HG03066 (cell line): ENCODE data around the gene MACROD2.
"Not testable (repeated sequence)": the region's sequence is repeated elsewhere in the genome, so short reads cannot be mapped to it uniquely, and the experiment has no call there.

Experiments used
- ATAC-seq: cut with Tn5 transposase; IDR thresholded peaks from one replicate; pipeline ENCODE4 v1.9.1; 2021; ENCODE audit warnings: low read depth; ENCODE audit not compliant: unreplicated experiment

Gene MACROD2

GRCh38 chr20:14235355-14235754 is 240.0 kb downstream of the MACROD2 start:
- ATAC-seq, result no peak

DNA sequence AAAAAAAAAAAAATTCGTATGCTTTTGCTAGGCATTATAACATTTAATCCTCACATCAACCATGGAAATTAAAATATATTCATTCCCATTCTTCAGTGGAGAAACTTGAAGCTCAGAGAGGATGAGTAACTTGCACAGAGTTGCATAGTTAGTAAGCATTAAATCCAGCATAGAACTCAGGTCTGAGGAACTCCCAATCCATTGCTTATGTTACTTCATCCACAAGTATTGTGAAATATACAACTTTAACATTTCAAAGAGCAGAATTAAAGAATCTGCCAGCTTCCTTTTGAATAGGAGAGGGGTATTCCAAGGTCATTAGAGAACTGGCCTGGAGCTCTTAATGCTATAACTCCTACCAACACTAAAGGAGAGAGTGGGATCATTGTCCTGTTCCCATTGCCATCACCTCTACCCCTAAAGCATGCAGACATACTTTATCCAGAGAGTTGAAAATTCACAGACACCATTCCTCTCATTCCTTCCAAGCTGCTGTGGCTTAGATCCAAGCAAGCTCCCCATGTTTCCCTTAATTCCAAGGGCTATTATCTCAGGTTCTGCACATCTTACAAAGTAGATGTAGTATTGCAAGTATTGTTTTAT is 250.2 kb downstream of the MACROD2 start:
- ATAC-seq, result no peak

DNA sequence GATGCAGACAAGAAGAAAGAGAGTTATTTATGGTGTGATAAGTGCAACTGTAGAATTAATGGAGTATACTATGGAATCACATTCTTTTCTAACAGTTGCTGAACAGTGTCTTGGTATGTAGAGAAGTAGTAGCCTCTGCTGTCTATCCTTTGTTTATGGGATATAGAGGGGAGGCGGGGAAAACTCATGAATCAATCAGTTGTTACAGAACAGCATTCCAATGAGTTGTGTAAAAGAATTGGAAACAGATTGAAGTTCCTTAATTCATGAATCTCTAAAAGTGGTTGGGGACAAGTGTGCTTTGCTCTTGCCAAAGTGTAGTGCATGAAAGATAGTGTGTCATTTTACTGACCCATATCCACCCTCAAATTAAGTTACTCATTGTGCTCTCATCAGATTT is 264.4 kb downstream of the MACROD2 start:
- no peak for ATAC-seq

DNA sequence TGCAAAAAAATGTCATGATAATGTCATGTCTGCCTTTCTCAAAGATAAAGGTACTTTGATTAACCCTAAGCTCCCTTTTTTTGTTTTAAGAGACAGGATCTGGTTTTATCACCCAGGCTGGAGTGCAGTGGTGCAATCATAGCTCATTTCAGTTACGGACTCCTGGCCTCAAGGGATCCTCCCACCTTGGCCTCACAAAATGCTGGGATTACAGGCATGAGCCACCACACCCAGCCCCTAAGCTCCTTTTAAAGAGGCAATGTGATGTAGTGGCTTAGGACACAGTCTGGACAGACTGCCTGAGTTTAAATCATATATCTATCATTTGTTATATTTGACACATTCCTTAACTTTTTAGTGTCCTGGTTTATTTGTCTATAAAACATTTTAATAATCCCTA is 265.1 kb downstream of the MACROD2 start:
- no peak for ATAC-seq

DNA sequence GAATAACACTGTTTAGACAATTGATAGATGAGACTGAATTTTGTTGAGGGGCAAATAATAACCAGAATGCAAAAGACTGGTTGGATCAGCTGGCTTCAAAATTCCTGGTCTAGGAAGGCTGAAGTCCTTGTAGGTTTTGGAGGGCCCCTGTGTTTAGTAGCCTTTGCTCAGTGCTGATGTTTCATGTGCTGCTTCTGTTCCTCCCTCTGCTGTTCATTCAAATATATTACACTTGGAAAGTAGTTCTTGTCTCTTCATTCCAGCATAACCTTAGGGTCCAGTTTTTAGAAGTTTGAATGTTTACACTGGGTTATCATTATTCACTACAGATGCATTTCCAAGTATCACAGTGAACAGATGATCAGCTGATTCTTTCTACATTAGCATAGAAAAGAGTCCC is 269.6 kb downstream of the MACROD2 start:
- ATAC-seq, result no peak

GRCh38 chr20:14266246-14266645 is 270.9 kb downstream of the MACROD2 start:
- ATAC-seq, result no peak

GRCh38 chr20:14270751-14271150 is 275.4 kb downstream of the MACROD2 start:
- not testable (repeated sequence) for ATAC-seq

DNA sequence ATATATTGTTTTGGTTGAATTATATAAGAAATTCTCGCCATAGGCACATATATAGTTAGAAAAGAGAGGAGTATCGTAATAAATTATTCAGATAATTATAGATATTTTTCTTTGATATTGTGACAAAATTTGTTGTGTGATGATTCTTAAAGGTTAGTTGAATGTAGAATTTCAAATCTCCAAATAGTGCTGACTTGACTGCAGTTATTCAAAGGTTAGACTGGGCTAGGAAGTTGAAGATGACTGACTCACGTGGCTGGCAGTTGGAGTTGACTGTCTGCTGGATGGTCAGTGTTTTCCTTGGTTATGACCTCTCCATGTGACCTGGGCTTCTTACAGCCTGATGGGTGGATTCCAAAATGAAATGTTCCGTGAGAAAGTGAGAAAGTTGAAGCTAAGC is 286.8 kb downstream of the MACROD2 start:
- ATAC-seq, result no peak

DNA sequence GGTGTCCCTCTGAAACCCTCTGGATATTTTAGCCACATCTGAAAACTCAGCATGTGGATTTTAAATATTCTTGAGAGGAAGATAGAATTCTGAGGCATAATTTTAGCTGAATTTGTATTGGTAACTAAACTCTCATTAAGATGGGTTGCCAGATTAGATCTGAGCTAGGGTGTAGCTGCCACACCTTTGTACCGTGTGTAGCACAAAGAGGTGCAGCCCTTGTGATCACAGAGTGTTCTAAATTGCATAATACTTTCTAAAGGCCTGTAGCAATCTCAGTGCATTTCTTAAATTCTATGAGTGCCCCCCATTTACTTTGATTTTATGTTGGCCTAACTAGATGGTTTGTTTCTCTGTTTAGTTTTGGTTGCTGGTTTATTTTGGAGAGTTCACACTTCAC is 289.1 kb downstream of the MACROD2 start:
- no peak for ATAC-seq

- ATAC-seq, result no peak
These were observed 293.3 kb downstream of the MACROD2 start for GRCh38 chr20:14288341-14289330.

DNA sequence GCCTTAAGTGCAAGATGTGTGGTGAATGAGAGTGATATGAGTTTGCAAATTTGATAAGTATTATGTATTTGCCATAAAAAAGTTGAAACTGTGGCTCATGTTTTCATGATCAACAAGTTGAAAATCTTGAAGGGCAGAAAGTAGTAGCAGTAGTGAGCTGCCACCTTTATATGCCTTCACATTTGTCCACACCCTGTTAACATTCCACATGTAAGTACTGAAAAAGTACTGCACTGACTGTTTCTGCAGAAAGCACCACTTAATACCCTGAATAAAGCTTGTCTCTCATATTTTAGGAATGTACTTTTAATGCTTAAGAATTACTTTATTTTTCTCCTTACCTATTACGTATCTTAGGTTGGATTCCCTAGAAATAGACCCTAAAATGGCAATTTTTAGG is 296.2 kb downstream of the MACROD2 start:
- no peak for ATAC-seq

DNA sequence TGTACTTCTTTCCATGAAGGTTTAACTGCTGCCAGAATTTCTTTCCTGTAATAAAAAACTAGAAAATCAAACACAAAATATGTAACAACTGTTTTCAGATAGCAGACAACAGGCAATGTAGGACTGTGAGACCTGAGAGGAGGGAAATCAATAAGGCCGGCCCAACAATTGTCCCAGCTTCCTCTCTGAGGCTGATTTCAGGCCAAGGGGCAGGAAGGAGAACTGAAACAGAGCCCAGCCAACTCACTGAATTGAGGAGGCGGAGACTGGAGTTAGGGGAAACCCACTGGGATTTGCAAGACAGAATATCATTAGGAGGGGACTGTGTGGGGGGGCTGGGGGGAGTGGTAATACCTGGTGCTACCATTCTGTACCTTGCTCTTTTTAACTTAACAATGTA is 299.9 kb downstream of the MACROD2 start:
- no peak for ATAC-seq

DNA sequence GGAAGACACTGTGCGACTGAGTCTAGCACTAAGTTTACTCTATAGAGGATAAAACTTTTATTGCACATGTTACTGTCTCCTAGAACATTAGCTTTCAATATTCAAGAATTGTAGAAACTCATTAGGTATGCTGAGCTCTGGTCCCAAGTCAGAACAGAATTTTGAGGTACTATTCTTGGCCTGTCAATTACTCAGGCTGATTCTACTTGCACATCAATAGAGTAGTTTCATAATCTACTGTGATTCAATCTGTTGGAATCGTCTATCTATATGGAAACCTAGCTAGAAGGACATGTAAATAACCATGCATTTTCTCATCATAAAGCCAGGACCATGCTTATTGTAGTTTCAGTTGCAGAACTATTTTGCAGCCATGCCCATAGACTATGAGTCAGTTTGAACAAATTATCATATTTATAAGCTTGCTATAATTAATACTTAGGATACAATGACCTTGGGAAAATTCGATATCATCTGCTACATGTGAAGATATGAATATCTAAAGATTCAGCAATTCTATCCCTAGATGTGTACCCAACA is 300.5 kb downstream of the MACROD2 start:
- no peak for ATAC-seq

- ATAC-seq, result no peak
These were observed 304.5 kb downstream of the MACROD2 start for GRCh38 chr20:14299831-14300230.

GRCh38 chr20:14303106-14303505 is 307.8 kb downstream of the MACROD2 start:
- ATAC-seq, result no peak

- ATAC-seq, result no peak
These were observed 308.3 kb downstream of the MACROD2 start for GRCh38 chr20:14303651-14304050.

DNA sequence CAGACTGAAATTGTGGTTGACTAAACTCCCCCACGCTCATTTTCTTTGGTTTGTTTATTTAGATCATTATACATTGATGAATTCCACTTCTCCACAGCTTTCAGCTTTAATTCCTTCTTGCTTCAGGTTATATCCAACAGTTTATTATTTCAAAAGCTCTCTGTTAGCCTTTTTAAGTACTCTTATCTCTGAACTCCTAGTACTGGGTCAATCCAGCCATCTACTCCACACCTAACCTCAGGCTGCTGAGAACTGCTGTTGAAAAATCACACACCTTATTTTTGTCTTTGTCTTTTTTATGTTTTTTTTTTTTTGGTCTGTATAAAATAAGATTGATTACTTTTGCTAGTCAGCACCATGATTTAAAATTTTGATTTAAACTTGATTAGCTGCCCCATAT is 309.2 kb downstream of the MACROD2 start:
- ATAC-seq, result no peak

GRCh38 chr20:14307956-14308355 is 312.6 kb downstream of the MACROD2 start:
- ATAC-seq, result no peak

DNA sequence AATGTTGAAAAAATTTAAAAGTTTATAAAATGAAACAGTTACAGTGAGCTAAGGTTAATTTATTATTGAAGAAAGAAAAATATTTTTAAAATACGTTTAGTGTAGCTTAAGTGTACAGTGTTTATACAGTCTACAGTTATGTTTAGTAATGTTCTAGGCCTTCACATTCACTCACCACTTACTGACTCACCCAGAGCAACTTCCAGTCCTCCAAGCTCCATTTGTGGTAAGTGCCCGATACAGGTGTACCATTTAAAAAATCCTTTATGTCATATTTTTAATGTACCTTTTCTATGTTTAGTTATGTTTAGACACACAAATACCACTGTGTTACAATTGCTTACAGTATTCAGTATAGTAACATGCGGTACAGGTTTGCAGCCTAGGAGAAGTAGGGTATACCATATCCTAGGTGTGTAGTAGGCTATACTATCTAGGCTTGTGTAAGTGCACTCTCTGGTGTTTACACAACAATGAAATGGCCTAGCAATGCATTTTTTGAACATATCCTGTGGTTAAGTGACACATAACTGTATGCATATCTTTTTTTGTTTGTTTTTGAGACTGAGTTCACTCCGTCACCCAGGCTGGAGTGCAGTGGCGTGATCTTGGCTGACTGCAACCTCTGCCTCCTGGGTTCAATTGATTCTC is 315.8 kb downstream of the MACROD2 start:
- ATAC-seq, result no peak

DNA sequence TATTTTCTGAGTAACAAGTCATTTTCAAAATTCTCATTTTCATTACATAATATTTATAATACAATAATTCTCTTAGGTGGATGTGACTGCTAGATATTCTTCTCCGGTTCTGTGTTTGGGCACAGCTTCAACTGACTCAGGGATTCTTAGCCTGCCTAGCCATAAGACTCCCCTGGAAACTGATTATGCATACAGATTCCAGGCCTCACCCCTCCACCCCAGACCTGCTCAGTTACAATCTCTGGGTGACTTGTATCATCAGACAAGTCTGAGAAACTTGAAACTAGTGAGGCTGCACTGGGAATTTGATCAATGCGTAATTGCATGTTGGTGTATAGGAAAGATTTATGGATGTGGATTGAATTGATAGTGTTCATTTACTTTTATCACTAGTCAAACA is 316.7 kb downstream of the MACROD2 start:
- no peak for ATAC-seq

DNA sequence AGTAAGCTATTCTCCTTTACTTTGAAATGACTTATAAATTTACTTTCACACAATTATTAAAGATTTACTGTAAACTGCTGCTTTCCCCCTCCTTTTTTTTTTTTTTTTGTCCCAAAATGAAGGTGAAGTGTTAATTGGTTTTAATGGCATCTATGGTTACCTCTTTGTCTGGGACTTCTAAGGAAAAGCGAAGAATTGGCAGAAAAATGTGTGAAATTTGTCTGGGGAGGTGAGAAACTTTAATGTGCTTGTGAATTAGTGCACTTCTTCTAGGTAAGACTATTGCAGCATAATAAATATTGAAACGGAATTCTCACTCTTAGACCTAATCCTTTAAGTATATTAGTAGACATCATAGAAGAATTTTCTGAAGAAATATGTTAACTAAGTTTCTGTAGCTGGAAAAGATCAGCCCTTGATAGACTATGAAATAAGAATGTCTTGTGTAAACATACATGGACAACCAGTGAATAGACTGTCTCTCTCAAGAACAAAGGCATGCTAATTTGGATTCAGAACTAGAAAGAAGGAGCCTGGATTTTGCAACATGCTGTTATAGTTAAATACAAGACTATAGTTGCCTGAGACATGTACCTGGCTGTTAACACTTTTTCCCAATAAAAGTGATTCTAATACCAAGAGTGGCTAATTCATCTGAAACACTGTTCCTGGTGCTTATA is 318.2 kb downstream of the MACROD2 start:
- ATAC-seq, result no peak
